ENCODE results near the gene GTF3C5. TPM values are rescaled to one million over a fixed set of nuclear protein-coding genes. Genes with fewer than 3 reads are reported as not detected.

The GTF3C5 gene
- total RNA-seq, 2 experiments from 2014 or later, result 91.6 to 97.0 TPM

GRCh38 chr9:133099726-133100505, 69.1 kb downstream of the GTF3C5 start:
- Histone ChIP-seq H4K20me1 (ENCODE audit: insufficient read depth, low read length) (no peaks in the 10 kb centered on the region), H2AFZ (ENCODE audit: low read length) (no peak overlapping the region), H3K36me3 (ENCODE audit: insufficient read depth, low read length) (peaks cover 70% of the 10 kb centered on the region), H3K4me2 (ENCODE audit: low read length) (no peak overlapping the region), H3K4me3 (ENCODE audit: low read depth, low read length, poor library complexity, severe bottlenecking) (no peak overlapping the region), H3K9me2 (ENCODE audit: insufficient read depth, low read length) (no peaks in the 10 kb centered on the region; the same call in 1 of the 2 replicates), H3K9me3 (ENCODE audit: low read length) (peaks cover 11% of the 10 kb centered on the region; the same call in 1 of the 2 replicates), H3K79me2 (ENCODE audit: insufficient read depth, low read depth, low read length) (no peaks in the 10 kb centered on the region), H3K4me1 (ENCODE audit: insufficient read depth, low read length, poor library complexity, severe bottlenecking) (no peaks in the 10 kb centered on the region), H3K27ac (ENCODE audit: low read depth, low read length, poor library complexity, severe bottlenecking) (no peak overlapping the region)
- TF ChIP-seq, protein P1, sequence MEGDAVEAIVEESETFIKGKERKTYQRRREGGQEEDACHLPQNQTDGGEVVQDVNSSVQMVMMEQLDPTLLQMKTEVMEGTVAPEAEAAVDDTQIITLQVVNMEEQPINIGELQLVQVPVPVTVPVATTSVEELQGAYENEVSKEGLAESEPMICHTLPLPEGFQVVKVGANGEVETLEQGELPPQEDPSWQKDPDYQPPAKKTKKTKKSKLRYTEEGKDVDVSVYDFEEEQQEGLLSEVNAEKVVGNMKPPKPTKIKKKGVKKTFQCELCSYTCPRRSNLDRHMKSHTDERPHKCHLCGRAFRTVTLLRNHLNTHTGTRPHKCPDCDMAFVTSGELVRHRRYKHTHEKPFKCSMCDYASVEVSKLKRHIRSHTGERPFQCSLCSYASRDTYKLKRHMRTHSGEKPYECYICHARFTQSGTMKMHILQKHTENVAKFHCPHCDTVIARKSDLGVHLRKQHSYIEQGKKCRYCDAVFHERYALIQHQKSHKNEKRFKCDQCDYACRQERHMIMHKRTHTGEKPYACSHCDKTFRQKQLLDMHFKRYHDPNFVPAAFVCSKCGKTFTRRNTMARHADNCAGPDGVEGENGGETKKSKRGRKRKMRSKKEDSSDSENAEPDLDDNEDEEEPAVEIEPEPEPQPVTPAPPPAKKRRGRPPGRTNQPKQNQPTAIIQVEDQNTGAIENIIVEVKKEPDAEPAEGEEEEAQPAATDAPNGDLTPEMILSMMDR (conservative IDR thresholded peaks at IDR 0.05; ENCODE audit: low read length), result no peak
- no peak for TF ChIP-seq EZH2phosphoT487 (IDR thresholded peaks at IDR 0.05; ENCODE audit: borderline replicate concordance, low read depth, low read length)
- intact Hi-C loops (cut with micrococcal nuclease; ENCODE audit: unreplicated experiment), result no loop called here
- no peak for DNase-seq (ENCODE audit: low spot score)
- no TSS peak for BruUV-seq (replicated peaks)
- CTCF ChIA-PET (ENCODE audit: unreplicated experiment), result no interaction called here
- POLR2A ChIA-PET, result no interaction called here

GRCh38 chr9:133100506-133101355, 69.9 kb downstream of the GTF3C5 start:
- ChIA-PET CTCF (ENCODE audit: unreplicated experiment) (no interaction called here), POLR2A (no interaction called here)
- Histone ChIP-seq H3K4me1 (ENCODE audit: insufficient read depth, low read length, poor library complexity, severe bottlenecking) (no peaks in the 10 kb centered on the region), H4K20me1 (ENCODE audit: insufficient read depth, low read length) (no peaks in the 10 kb centered on the region), H3K4me3 (ENCODE audit: low read depth, low read length, poor library complexity, severe bottlenecking) (no peak overlapping the region), H3K79me2 (ENCODE audit: insufficient read depth, low read depth, low read length) (no peaks in the 10 kb centered on the region), H3K9me3 (ENCODE audit: low read length) (peaks cover 10% of the 10 kb centered on the region; the same call in 1 of the 2 replicates), H3K36me3 (ENCODE audit: insufficient read depth, low read length) (peaks cover 70% of the 10 kb centered on the region), H3K9me2 (ENCODE audit: insufficient read depth, low read length) (no peaks in the 10 kb centered on the region; the same call in 1 of the 2 replicates), H3K4me2 (ENCODE audit: low read length) (no peak overlapping the region), H2AFZ (ENCODE audit: low read length) (no peak overlapping the region), H3K27ac (ENCODE audit: low read depth, low read length, poor library complexity, severe bottlenecking) (no peak overlapping the region)
- BruUV-seq (replicated peaks), result no TSS peak
- intact Hi-C loops (cut with micrococcal nuclease; ENCODE audit: unreplicated experiment), result no loop called here
- DNase-seq (ENCODE audit: low spot score), result no peak
- TF ChIP-seq, protein P1 (conservative IDR thresholded peaks at IDR 0.05; ENCODE audit: low read length), result no peak
- no peak for TF ChIP-seq EZH2phosphoT487 (IDR thresholded peaks at IDR 0.05; ENCODE audit: borderline replicate concordance, low read depth, low read length)

All from OCI-LY7 (cell line).